ENCODE data around the gene ZNF629. TPM values are rescaled to one million over a fixed set of nuclear protein-coding genes. Genes with fewer than 3 reads are reported as not detected.

Gene ZNF629
- total and polyA plus RNA-seq, 7 donors, result 1.5 to 15.9 (median 7.8) TPM

GRCh38 chr16:30786115-30786935 lies 680 bp downstream of the ZNF629 start:
- peak overlapping the region; percentile 83 for H3K27ac ChIP-seq
- no peaks in the 10 kb centered on the region for H3K9me3 ChIP-seq
- no peaks in the 10 kb centered on the region for H3K27me3 ChIP-seq (ENCODE audit: insufficient read depth in 3 of 3, low read length in 2 of 3)
- no peaks in the 10 kb centered on the region for H3K4me1 ChIP-seq
- intact Hi-C loops (cut with DNase I), result no loop called here
- ATAC-seq (peak; percentile 38 to 56 (median 55)), DNase-seq (peak in 1 of 2 donors; percentile 41)
- H3K36me3 ChIP-seq (ENCODE audit: insufficient read depth in 1 of 2, low read depth in 1 of 2), result peaks cover 0 to 29% of the 10 kb centered on the region in 2 donors
- TF ChIP-seq CTCF (IDR thresholded peaks at IDR 0.05), result no peak
- H3K4me3 ChIP-seq, result peak overlapping the region; percentile 98
- WGBS, 3 donors, result 2 to 7% (median 5%) methylated on average over 18 to 56 of the region's 57 CpGs

GRCh38 chr16:30785126-30786106 lies 1.6 kb downstream of the ZNF629 start:
- Histone ChIP-seq H3K4me3 (peak overlapping the region; percentile 98), H3K9me3 (no peaks in the 10 kb centered on the region), H3K4me1 (no peaks in the 10 kb centered on the region), H3K36me3 (ENCODE audit: insufficient read depth in 1 of 2, low read depth in 1 of 2) (peaks cover 2 to 33% of the 10 kb centered on the region in 2 donors), H3K27ac (peak overlapping the region; percentile 83), H3K27me3 (ENCODE audit: insufficient read depth in 3 of 3, low read length in 2 of 3) (no peaks in the 10 kb centered on the region)
- 59 to 67% (median 64%) methylated on average over 7 of the region's 7 CpGs for WGBS, 3 donors
- intact Hi-C loops (cut with DNase I), result no loop called here
- TF ChIP-seq CTCF (IDR thresholded peaks at IDR 0.05), result no peak
- DNase-seq (no peak), ATAC-seq (peak; percentile 48 to 52 (median 50))

GRCh38 chr16:30784215-30784614 lies 2.8 kb downstream of the ZNF629 start:
- Histone ChIP-seq H3K4me1 (no peaks in the 10 kb centered on the region), H3K4me3 (no peak overlapping the region), H3K27me3 (ENCODE audit: insufficient read depth in 3 of 3, low read length in 2 of 3) (no peaks in the 10 kb centered on the region), H3K27ac (no peak overlapping the region), H3K9me3 (no peaks in the 10 kb centered on the region), H3K36me3 (ENCODE audit: insufficient read depth in 1 of 2, low read depth in 1 of 2) (peaks cover 2 to 33% of the 10 kb centered on the region in 2 donors)
- TF ChIP-seq CTCF (IDR thresholded peaks at IDR 0.05), result no peak
- ATAC-seq (no peak), DNase-seq (no peak)
- intact Hi-C loops (cut with DNase I), result no loop called here
- 83 to 87% (median 86%) methylated on average over 16 to 18 of the region's 18 CpGs for WGBS, 3 donors

GRCh38 chr16:30783280-30784109 lies 3.5 kb downstream of the ZNF629 start:
- Histone ChIP-seq H3K9me3 (no peaks in the 10 kb centered on the region), H3K27ac (no peak overlapping the region), H3K4me1 (peaks cover 4% of the 10 kb centered on the region), H3K27me3 (ENCODE audit: insufficient read depth in 3 of 3, low read length in 2 of 3) (no peaks in the 10 kb centered on the region), H3K4me3 (no peak overlapping the region), H3K36me3 (ENCODE audit: insufficient read depth in 1 of 2, low read depth in 1 of 2) (peaks cover 2 to 33% of the 10 kb centered on the region in 2 donors)
- intact Hi-C loops (cut with DNase I), result no loop called here
- no peak for TF ChIP-seq CTCF (IDR thresholded peaks at IDR 0.05)
- ATAC-seq (no peak), DNase-seq (no peak)
- WGBS, 3 donors, result 90 to 92% (median 91%) methylated on average over 54 to 57 of the region's 57 CpGs
